ENCODE results near the gene ADAMTS12. TPM values are rescaled to one million over a fixed set of nuclear protein-coding genes. Genes with fewer than 3 reads are reported as not detected.
A peak's percentile ranks its signal among the peaks of the same experiment; 100 is the strongest.

Gene ADAMTS12, protein sequence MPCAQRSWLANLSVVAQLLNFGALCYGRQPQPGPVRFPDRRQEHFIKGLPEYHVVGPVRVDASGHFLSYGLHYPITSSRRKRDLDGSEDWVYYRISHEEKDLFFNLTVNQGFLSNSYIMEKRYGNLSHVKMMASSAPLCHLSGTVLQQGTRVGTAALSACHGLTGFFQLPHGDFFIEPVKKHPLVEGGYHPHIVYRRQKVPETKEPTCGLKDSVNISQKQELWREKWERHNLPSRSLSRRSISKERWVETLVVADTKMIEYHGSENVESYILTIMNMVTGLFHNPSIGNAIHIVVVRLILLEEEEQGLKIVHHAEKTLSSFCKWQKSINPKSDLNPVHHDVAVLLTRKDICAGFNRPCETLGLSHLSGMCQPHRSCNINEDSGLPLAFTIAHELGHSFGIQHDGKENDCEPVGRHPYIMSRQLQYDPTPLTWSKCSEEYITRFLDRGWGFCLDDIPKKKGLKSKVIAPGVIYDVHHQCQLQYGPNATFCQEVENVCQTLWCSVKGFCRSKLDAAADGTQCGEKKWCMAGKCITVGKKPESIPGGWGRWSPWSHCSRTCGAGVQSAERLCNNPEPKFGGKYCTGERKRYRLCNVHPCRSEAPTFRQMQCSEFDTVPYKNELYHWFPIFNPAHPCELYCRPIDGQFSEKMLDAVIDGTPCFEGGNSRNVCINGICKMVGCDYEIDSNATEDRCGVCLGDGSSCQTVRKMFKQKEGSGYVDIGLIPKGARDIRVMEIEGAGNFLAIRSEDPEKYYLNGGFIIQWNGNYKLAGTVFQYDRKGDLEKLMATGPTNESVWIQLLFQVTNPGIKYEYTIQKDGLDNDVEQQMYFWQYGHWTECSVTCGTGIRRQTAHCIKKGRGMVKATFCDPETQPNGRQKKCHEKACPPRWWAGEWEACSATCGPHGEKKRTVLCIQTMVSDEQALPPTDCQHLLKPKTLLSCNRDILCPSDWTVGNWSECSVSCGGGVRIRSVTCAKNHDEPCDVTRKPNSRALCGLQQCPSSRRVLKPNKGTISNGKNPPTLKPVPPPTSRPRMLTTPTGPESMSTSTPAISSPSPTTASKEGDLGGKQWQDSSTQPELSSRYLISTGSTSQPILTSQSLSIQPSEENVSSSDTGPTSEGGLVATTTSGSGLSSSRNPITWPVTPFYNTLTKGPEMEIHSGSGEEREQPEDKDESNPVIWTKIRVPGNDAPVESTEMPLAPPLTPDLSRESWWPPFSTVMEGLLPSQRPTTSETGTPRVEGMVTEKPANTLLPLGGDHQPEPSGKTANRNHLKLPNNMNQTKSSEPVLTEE (N-terminal part only)
- polyA plus RNA-seq (2013, experiment 1 of 2), result 95.8 TPM
- 95.5 TPM for polyA plus RNA-seq (2013, experiment 2 of 2)

- no peak within 1 kb of the TSS for H3K14ac ChIP-seq (ENCODE audit: low read length in 2 of 2)
- peak within 1 kb of the TSS in 1 of 2 experiments; percentile 93 for H3K4ac ChIP-seq (ENCODE audit: low read depth in 1 of 2, low read length in 2 of 2)
- H2AFZ ChIP-seq (ENCODE audit: low read depth, low read length), result peak within 1 kb of the TSS; percentile 78
- H2BK15ac ChIP-seq (ENCODE audit: low read depth, poor library complexity, severe bottlenecking), result peak within 1 kb of the TSS; percentile 96
- H3K18ac ChIP-seq (ENCODE audit: low read depth in 1 of 2, low read length in 2 of 2), result peak within 1 kb of the TSS; percentile 91
- H2AK5ac ChIP-seq (ENCODE audit: low read length, severe bottlenecking), result peak within 1 kb of the TSS; percentile 83
- DNase-seq, result peak; percentile 74
- peak within 1 kb of the TSS; percentile 79 for H4K8ac ChIP-seq (ENCODE audit: low read length)
- H3K36me3 ChIP-seq (ENCODE audit: control insufficient read depth in 1 of 2, insufficient read depth in 2 of 2, low read depth in 1 of 2, low read length in 2 of 2), result no peaks in the 10 kb centered on the region
- H2BK12ac ChIP-seq (ENCODE audit: low read length in 2 of 2), result peak within 1 kb of the TSS; percentile 41 to 87
- 1% methylated on average over 35 of the region's 45 CpGs for WGBS
- H3K4me2 ChIP-seq (ENCODE audit: low read length, poor library complexity, severe bottlenecking), result peak within 1 kb of the TSS; percentile 88
- peak within 1 kb of the TSS; percentile 63 to 81 for H3K4me3 ChIP-seq (ENCODE audit: insufficient read depth in 1 of 2, low read depth in 1 of 2, low read length in 2 of 2)
- peak within 1 kb of the TSS; percentile 98 for H3K27ac ChIP-seq (ENCODE audit: low read length, poor library complexity, severe bottlenecking)
- H3K9me3 ChIP-seq (ENCODE audit: control insufficient read depth, low read length), result no peaks in the 10 kb centered on the region
- H4K91ac ChIP-seq (ENCODE audit: low read length), result peak within 1 kb of the TSS; percentile 83
- H3K27me3 ChIP-seq (ENCODE audit: control insufficient read depth in 1 of 2, insufficient read depth in 1 of 2, low read length in 2 of 2), result no peaks in the 10 kb centered on the region
- peak within 1 kb of the TSS; percentile 92 for H3K9ac ChIP-seq (ENCODE audit: low read length)
- H2BK5ac ChIP-seq (ENCODE audit: low read depth, low read length, poor library complexity, severe bottlenecking), result peak within 1 kb of the TSS; percentile 96
- H2BK120ac ChIP-seq (ENCODE audit: low read depth, low read length), result peak within 1 kb of the TSS; percentile 64
- peak within 1 kb of the TSS in 1 of 2 experiments; percentile 0 for H3K23ac ChIP-seq (ENCODE audit: low read length in 2 of 2)
- peaks cover 8% of the 10 kb centered on the region for H3K4me1 ChIP-seq (ENCODE audit: control insufficient read depth, insufficient read depth, low read depth, low read length)
- peaks cover 2% of the 10 kb centered on the region for H3K79me1 ChIP-seq (replicated peaks; ENCODE audit: low read length, poor library complexity, severe bottlenecking)
Observed at GRCh38 chr5:33891788-33892619, at the start of gene ADAMTS12. Gene ADAMTS12, minus strand, starts transcription at chr5:33891990. Its CDS starts 134 bp downstream, at chr5:33891856.

DNA sequence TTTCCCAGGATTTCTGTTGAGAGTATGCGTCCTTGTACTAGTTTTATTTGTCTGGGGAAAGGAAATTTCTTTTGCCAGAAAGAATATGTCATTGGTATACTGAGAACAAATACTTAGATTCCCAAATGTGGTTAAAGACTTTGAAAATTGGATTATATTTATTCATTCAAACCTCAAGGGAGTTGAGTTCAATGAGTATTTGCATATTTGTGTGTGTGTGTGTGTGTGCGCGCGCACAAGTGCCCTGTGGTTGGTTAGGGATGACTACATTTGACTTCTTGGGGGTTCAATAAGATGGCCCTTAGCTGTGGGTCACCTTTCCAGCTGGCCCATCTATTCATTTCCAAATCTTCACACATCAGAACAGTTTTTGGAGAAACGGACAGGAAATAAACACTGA, 49.3 kb upstream of the ADAMTS12 start:
- DNase-seq, result no peak
- Histone ChIP-seq H4K91ac (ENCODE audit: low read length) (no peak overlapping the region), H3K36me3 (ENCODE audit: control insufficient read depth in 1 of 2, insufficient read depth in 2 of 2, low read depth in 1 of 2, low read length in 2 of 2) (no peaks in the 10 kb centered on the region), H3K4me1 (ENCODE audit: control insufficient read depth, insufficient read depth, low read depth, low read length) (peaks cover 7% of the 10 kb centered on the region), H3K4ac (ENCODE audit: low read depth in 1 of 2, low read length in 2 of 2) (no peak overlapping the region), H3K4me3 (ENCODE audit: insufficient read depth in 1 of 2, low read depth in 1 of 2, low read length in 2 of 2) (no peak overlapping the region), H3K9ac (ENCODE audit: low read length) (no peak overlapping the region), H3K9me3 (ENCODE audit: control insufficient read depth, low read length) (no peaks in the 10 kb centered on the region), H3K27ac (ENCODE audit: low read length, poor library complexity, severe bottlenecking) (no peak overlapping the region), H2BK12ac (ENCODE audit: low read length in 2 of 2) (no peak overlapping the region), H3K18ac (ENCODE audit: low read depth in 1 of 2, low read length in 2 of 2) (no peak overlapping the region), H2BK15ac (ENCODE audit: low read depth, poor library complexity, severe bottlenecking) (no peak overlapping the region), H2BK120ac (ENCODE audit: low read depth, low read length) (no peak overlapping the region), H2AK5ac (ENCODE audit: low read length, severe bottlenecking) (no peak overlapping the region), H3K14ac (ENCODE audit: low read length in 2 of 2) (no peak overlapping the region), H2AFZ (ENCODE audit: low read depth, low read length) (no peak overlapping the region), H3K27me3 (ENCODE audit: control insufficient read depth in 1 of 2, insufficient read depth in 1 of 2, low read length in 2 of 2) (peaks cover 47 to 63% of the 10 kb centered on the region in 2 experiments), H3K79me1 (replicated peaks; ENCODE audit: low read length, poor library complexity, severe bottlenecking) (no peaks in the 10 kb centered on the region), H2BK5ac (ENCODE audit: low read depth, low read length, poor library complexity, severe bottlenecking) (no peak overlapping the region), H3K4me2 (ENCODE audit: low read length, poor library complexity, severe bottlenecking) (no peak overlapping the region), H4K8ac (ENCODE audit: low read length) (no peak overlapping the region), H3K23ac (ENCODE audit: low read length in 2 of 2) (no peak overlapping the region)
- 83% methylated on average over 2 of the region's 5 CpGs for WGBS

- Histone ChIP-seq H3K4me1 (ENCODE audit: control insufficient read depth, insufficient read depth, low read depth, low read length) (peaks cover 8% of the 10 kb centered on the region), H3K9me3 (ENCODE audit: control insufficient read depth, low read length) (no peaks in the 10 kb centered on the region), H2BK5ac (ENCODE audit: low read depth, low read length, poor library complexity, severe bottlenecking) (no peak overlapping the region), H3K79me1 (replicated peaks; ENCODE audit: low read length, poor library complexity, severe bottlenecking) (no peaks in the 10 kb centered on the region), H3K18ac (ENCODE audit: low read depth in 1 of 2, low read length in 2 of 2) (no peak overlapping the region), H2AK5ac (ENCODE audit: low read length, severe bottlenecking) (no peak overlapping the region), H3K36me3 (ENCODE audit: control insufficient read depth in 1 of 2, insufficient read depth in 2 of 2, low read depth in 1 of 2, low read length in 2 of 2) (no peaks in the 10 kb centered on the region), H2BK15ac (ENCODE audit: low read depth, poor library complexity, severe bottlenecking) (no peak overlapping the region), H3K4me2 (ENCODE audit: low read length, poor library complexity, severe bottlenecking) (no peak overlapping the region), H3K14ac (ENCODE audit: low read length in 2 of 2) (no peak overlapping the region), H3K27ac (ENCODE audit: low read length, poor library complexity, severe bottlenecking) (no peak overlapping the region), H4K91ac (ENCODE audit: low read length) (no peak overlapping the region), H2AFZ (ENCODE audit: low read depth, low read length) (no peak overlapping the region), H3K9ac (ENCODE audit: low read length) (no peak overlapping the region), H3K4me3 (ENCODE audit: insufficient read depth in 1 of 2, low read depth in 1 of 2, low read length in 2 of 2) (no peak overlapping the region), H3K27me3 (ENCODE audit: control insufficient read depth in 1 of 2, insufficient read depth in 1 of 2, low read length in 2 of 2) (peaks cover 41 to 60% of the 10 kb centered on the region in 2 experiments), H3K4ac (ENCODE audit: low read depth in 1 of 2, low read length in 2 of 2) (no peak overlapping the region), H2BK120ac (ENCODE audit: low read depth, low read length) (no peak overlapping the region), H4K8ac (ENCODE audit: low read length) (no peak overlapping the region), H2BK12ac (ENCODE audit: low read length in 2 of 2) (no peak overlapping the region), H3K23ac (ENCODE audit: low read length in 2 of 2) (no peak overlapping the region)
- peak; percentile 36 for DNase-seq
- over 99% methylated on average over 6 of the region's 8 CpGs for WGBS
Observed at GRCh38 chr5:33939556-33940262, 47.9 kb upstream of the ADAMTS12 start.

Data from mesenchymal stem cell (in vitro differentiated cells and primary cell).